DMS153 (cell line): Measurements from ENCODE around the gene SPIRE2.
"Not testable (repeated sequence)": the region's sequence is repeated elsewhere in the genome, so short reads cannot be mapped to it uniquely, and the experiment has no call there.

Source experiments
- DNase-seq: peaks from one replicate; lab custom pipeline; 2025; lab: John Stamatoyannopoulos, UW

The SPIRE2 gene

DNA sequence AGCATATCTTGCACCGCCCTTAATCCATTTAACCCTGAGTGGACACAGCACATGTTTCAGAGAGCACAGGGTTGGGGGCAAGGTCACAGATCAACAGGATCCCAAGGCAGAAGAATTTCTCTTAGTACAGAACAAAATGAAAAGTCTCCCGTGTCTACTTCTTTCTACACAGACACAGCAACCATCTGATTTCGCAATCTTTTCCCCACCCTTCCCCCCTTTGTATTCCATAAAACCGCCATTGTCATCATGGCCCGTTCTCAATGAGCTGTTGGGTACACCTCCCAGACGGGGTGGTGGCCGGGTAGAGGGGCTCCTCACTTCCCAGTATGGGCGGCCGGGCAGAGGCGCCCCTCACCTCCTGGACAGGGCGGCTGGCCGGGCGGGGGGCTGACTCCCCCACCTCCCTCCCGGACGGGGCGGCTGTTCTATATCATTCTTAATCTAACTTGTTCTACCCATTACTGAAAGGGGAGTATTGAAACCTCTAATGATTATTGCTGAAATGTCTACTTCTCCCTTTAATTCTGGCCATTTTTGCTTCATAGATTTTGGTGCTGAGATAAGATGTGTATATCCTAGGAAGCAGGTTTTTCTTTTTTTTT is 21.6 kb upstream of the SPIRE2 start:
- DNase-seq: not testable (repeated sequence)

- no peak for DNase-seq
Observed at GRCh38 chr16:89808475-89808874, 19.8 kb upstream of the SPIRE2 start.

DNA sequence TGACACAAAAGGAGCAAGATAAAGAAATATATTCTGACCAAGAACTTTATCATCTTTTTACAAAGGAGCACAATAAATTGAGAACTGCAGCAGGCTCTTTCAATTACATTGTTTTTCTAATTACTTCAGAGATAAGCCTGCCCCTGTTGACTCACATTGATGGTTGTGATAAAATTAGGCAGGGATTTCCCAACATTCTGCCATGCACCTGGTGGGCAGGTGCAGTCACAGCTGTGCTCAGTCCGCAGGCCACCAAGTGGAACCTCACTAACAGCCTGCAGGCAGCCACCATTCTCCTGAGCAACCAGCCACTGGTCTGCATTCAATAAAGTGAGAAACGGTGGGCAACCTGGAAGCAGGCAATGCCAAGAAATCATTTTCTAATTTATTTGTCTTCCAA is 17.0 kb upstream of the SPIRE2 start:
- no peak for DNase-seq

DNA sequence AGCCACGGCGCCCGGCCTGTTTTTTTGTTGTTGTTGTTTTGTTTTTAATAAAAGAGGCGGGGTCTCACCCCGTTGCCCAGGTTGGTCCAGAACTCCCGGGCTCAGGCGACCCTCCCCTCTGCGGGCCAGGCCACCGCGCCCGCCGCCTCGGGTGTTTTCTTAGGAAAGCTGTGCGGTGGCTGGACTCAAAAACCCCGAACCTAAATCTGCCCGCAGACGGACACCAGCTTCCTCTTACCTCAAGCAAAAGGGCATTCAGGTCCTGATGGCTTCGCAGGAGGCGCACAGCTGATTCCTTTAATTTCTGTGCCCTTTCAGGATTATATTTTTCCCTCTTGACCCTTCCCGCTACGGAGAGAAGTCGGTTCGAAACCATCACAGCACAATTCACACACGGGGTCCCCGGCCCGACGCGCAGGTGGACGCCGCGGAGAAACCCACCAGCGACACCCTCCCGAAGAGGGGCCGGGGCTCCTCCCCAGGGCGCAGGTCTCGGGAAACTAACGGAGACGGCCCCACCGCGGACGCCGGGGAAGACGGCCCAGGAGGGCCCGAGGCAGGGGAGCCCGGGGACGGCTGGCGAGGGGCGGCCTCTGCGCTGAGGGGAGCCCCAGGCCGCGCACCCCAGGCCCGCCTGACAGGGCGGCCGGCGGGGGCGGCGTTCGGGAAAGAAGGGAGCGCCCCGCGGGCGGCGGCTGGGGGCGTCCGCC is 12.5 kb upstream of the SPIRE2 start:
- DNase-seq: no peak

GRCh38 chr16:89818851-89819403 is 9.3 kb upstream of the SPIRE2 start:
- not testable (repeated sequence) for DNase-seq

- not testable (repeated sequence) for DNase-seq
Observed at GRCh38 chr16:89819448-89819847, 8.8 kb upstream of the SPIRE2 start.

- no peak for DNase-seq
Observed at GRCh38 chr16:89821438-89822187, 6.7 kb upstream of the SPIRE2 start.

DNA sequence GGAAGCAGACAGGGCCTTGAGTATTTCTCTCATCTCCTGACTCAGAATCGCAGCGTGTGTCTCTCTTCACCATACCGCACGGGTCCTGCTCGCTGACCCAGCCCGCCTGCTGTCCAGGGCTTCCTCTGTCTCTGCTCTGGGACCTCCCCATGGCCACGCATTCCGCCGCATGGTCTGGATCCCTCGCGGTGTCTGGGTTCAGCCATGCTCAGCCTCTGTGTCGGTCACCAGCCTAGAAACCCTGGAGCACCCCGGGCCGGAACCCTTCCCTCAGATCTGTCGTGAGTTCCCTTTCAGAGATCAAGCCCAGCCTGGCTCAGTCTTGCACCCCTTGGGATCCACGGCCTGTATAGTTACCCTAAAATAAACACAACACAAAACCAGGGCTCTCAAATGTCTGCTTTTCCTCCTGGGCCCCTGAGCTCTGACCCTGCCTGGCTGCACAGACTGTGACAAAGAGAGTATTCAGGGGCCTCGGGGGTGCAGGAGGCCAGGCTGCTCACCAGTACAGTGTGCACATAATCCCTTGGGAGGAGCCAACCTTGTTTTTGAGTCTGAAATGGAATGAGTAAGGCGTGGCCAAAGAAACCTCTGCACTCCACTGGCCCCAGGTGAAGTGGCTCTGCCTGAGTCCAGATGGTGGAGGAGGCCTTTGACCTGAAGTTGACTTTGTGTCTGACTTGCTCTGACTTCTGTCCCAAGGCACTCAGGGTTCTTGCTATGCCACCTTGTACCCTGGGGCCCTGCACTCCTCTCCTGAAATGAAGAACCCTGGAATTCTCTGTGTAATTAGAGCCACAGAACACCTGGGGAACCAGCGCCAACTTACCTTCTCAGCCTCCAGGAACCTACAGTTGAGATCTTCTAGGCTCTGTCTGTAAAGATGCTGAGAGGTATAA is 5.8 kb upstream of the SPIRE2 start:
- DNase-seq: peak; percentile 62

- peak; percentile 92 for DNase-seq
Observed at GRCh38 chr16:89823087-89823823, 5.0 kb upstream of the SPIRE2 start.

GRCh38 chr16:89823824-89824148 is 4.5 kb upstream of the SPIRE2 start:
- peak; percentile 39 for DNase-seq

DNA sequence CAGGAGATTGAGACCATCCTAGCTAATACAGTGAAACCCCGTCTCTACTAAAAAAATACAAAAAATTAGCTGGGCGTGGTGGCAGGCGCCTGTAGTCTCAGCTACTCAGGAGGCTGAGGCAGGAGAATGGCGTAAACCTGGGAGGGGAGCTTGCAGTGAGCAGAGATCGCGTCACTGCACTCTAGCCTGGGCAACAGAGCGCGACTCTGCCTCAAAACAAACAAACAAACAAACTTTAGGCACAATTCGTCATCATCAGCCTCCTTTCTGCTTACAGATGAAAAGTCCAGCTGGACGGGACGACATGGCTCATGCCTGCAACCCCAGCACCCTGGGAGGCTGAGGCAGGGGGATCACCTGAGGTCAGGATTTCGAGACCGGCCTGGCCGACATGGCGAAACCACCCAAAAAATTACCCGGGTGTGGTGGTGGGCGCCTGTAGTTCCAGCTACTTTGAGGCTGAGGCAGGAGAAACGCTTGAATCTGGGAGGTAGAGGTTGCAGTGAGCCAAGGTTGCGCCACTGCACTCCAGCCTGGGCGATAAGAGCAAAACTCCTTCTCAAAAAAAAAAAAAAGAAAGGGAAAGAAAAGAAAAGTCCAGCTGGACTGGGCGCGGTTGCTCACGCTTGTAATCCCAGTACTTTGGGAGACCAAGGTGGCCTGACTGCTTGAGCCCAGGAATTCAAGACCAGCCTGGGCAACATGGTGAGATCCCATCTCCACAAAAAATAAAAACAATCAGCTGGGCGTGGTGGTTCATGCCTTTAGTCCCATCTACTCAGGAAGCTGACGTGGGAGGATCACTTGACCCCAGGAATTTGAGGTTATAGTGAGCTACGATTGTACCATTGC is 1.5 kb upstream of the SPIRE2 start:
- DNase-seq: no peak

DNA sequence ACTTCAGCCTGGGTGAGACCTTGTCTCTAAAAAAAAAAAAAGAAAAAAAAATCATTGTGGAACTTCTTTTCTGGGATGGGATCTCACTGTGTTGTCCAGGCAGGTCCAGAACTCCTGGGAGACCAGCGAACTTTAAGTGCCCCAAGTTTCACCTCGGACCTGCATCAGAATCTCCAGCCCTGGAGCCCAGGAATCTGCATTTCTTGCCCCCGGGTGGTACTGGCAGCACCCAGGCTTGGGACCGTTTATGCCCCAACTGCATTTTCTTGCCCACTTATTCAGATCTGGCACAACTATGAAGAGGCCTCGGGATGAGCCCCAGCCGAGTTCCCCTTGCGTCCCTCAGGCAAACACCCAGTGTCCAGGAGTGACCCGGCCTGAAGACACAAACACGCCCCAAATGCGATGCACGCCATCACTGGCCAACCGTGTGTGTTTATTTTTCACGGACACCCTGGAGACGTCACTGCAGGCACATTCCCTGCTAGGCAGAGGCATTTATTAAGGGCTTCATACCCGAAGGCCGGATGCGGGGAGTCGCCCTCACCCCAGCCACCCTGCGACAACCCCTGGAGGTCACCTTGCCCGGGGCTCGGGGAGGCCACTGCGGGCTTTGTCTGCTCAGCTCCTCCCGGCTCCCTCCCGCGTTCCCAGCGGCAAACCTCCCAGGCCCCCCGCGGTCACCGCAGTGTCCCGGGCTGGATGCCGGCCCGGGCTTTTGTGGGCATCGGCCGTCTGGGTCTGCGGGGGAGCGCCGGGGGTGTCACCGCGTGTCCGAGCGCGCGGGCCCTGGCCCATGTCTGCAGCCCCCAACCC is 684 bp upstream of the SPIRE2 start:
- peak; percentile 24 for DNase-seq

DNA sequence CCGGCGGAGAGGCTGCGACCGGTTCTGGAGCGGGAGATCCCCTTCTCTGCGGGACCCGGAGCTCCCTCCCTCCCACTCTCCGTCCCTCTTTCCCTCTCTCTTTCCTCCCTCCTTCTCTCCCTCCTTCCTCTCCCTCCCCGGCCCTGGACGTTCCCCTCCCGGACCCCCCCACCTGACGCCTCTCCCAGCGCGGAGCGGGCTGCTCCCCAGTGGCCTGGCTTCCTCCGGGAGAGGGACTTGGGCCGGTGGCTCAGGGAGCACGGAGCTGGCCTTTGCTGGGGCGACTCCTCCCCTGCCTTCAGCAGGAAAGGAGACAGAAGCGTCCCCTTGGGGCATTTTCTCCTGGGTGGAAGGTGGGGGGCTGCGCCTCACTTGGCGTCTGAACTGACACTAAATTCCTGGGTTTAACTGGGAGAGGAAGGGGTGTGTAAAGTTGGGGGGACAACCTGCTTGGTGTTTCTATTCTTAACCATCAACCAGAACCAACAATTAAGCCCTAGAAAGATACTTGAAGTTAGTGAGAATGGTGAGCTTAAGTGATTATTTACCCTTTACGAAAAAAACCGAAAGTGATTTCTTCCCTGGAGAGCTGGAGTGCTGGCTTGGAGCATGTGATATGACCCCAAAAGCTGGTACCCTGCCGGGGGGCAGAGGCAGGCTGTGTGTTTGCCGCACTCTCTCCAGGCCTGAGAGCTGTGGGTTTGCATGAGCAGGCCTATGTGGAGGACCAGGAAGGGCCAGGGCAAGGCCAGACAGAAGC is 775 bp downstream of the SPIRE2 start:
- DNase-seq: no peak

- no peak for DNase-seq
Observed at GRCh38 chr16:89829630-89830437, 1.6 kb downstream of the SPIRE2 start.

- no peak for DNase-seq
Observed at GRCh38 chr16:89831810-89832328, 3.6 kb downstream of the SPIRE2 start.

- not testable (repeated sequence) for DNase-seq
Observed at GRCh38 chr16:89833664-89834363, 5.5 kb downstream of the SPIRE2 start.
